H9 (cell line): Measurements from ENCODE around the gene INCENP. TPM values are rescaled to one million over a fixed set of nuclear protein-coding genes. Genes with fewer than 3 reads are reported as not detected.

Experiments used
- DNase-seq: peaks from one replicate; pipeline ENCODE4 v3.0.0-alpha.2; 2017
- H2AFZ ChIP-seq: one replicate; pipeline ENCODE4 v1.6.1; 2013; ENCODE audit warnings: mild to moderate bottlenecking, low read length, control low read depth, moderate library complexity
- H2AK5ac ChIP-seq: 2 replicates; pipeline ENCODE4 v1.6.1; 2013; ENCODE audit warnings: low read length, control low read depth, mixed read lengths; ENCODE audit not compliant: insufficient read length
- H2BK120ac ChIP-seq: one replicate; pipeline ENCODE4 v1.6.1; 2013; ENCODE audit warnings: low read depth, mild to moderate bottlenecking, low read length, control low read depth, inconsistent platforms; ENCODE audit not compliant: poor library complexity, severe bottlenecking
- H2BK12ac ChIP-seq: 2 replicates; pipeline ENCODE4 v1.6.1; 2013; ENCODE audit warnings: low read length, control low read depth, mixed read lengths, low read depth; ENCODE audit not compliant: insufficient read length
- H2BK15ac ChIP-seq: 2 replicates; pipeline ENCODE4 v1.6.1; 2013; ENCODE audit warnings: low read depth, low read length, control low read depth
- H2BK20ac ChIP-seq: one replicate; pipeline ENCODE4 v1.6.1; 2013; ENCODE audit warnings: low read depth, mild to moderate bottlenecking, low read length, control low read depth, inconsistent platforms; ENCODE audit not compliant: poor library complexity, severe bottlenecking
- H2BK5ac ChIP-seq: 2 replicates; pipeline ENCODE4 v1.6.1; 2013; ENCODE audit warnings: low read length, control low read depth, mixed read lengths; ENCODE audit not compliant: insufficient read length
- H3K14ac ChIP-seq: 2 replicates; pipeline ENCODE4 v1.6.1; 2013; ENCODE audit warnings: low read length, control low read depth; ENCODE audit not compliant: insufficient read depth
- H3K18ac ChIP-seq: 2 replicates; pipeline ENCODE4 v1.6.1; 2013; ENCODE audit warnings: low read depth, mild to moderate bottlenecking, mixed read lengths, low read length, control low read depth; ENCODE audit not compliant: insufficient read length
- H3K23ac ChIP-seq: 2 replicates; pipeline ENCODE4 v1.6.1; 2013; ENCODE audit warnings: low read length, control low read depth, mixed read lengths, low read depth; ENCODE audit not compliant: insufficient read length
- H3K23me2 ChIP-seq: 2 replicates; pipeline ENCODE4 v1.6.1; 2013; ENCODE audit warnings: low read depth, mild to moderate bottlenecking, mixed read lengths, low read length, control low read depth; ENCODE audit not compliant: insufficient read length, poor library complexity, severe bottlenecking
- H3K27ac ChIP-seq: 2 replicates; pipeline ENCODE4 v1.5.1; 2013; ENCODE audit warnings: low read length, control low read depth, mixed read lengths, low read depth; ENCODE audit not compliant: insufficient read length
- H3K27me3 ChIP-seq: 2 replicates; pipeline ENCODE4 v1.6.1; 2013; ENCODE audit warnings: low read length, control low read depth, inconsistent platforms; ENCODE audit not compliant: insufficient read depth
- H3K4ac ChIP-seq: 2 replicates; pipeline ENCODE4 v1.6.1; 2013; ENCODE audit warnings: low read depth, mild to moderate bottlenecking, control low read depth, inconsistent platforms, low read length, moderate library complexity
- H3K4me1 ChIP-seq: 2 replicates; pipeline ENCODE4 v1.6.1; 2013; ENCODE audit warnings: low read length, control low read depth, inconsistent platforms; ENCODE audit not compliant: insufficient read depth
- H3K4me2 ChIP-seq: 2 replicates; pipeline ENCODE4 v1.6.1; 2013; ENCODE audit warnings: low read length, control low read depth, mixed read lengths; ENCODE audit not compliant: insufficient read length, insufficient read depth
- H3K56ac ChIP-seq: 2 replicates; pipeline ENCODE4 v1.6.1; 2013; ENCODE audit warnings: low read depth, mild to moderate bottlenecking, mixed read lengths, low read length, control low read depth; ENCODE audit not compliant: insufficient read length
- H3K79me1 ChIP-seq: 2 replicates; pipeline ENCODE4 v1.6.1; 2013; ENCODE audit warnings: low read depth, mild to moderate bottlenecking, moderate library complexity, low read length, control low read depth, inconsistent platforms; ENCODE audit not compliant: insufficient read depth, poor library complexity, severe bottlenecking
- H3K79me2 ChIP-seq: 2 replicates; pipeline ENCODE4 v1.6.1; 2013; ENCODE audit warnings: low read length, control low read depth, inconsistent platforms; ENCODE audit not compliant: insufficient read depth
- H3K9ac ChIP-seq: 2 replicates; pipeline ENCODE4 v1.6.1; 2013; ENCODE audit warnings: low read length, control low read depth, mixed read lengths; ENCODE audit not compliant: insufficient read length; ENCODE audit errors: extremely low read depth
- H3K9me3 ChIP-seq: one replicate; pipeline ENCODE4 v1.6.1; 2013; ENCODE audit warnings: low read depth, low read length, inconsistent platforms; ENCODE audit not compliant: control insufficient read depth
- H3T11ph ChIP-seq: one replicate; pipeline ENCODE4 v1.6.1; 2013; ENCODE audit warnings: mild to moderate bottlenecking, low read length, control low read depth, inconsistent platforms
- H4K20me1 ChIP-seq: one replicate; pipeline ENCODE4 v1.6.1; 2013; ENCODE audit not compliant: control insufficient read depth, insufficient read length, insufficient read depth
- H4K5ac ChIP-seq: 2 replicates; pipeline ENCODE4 v1.6.1; 2013; ENCODE audit warnings: low read depth, mild to moderate bottlenecking, mixed read lengths, low read length, control low read depth; ENCODE audit not compliant: insufficient read length
- H4K8ac ChIP-seq: replicated peaks from 2 replicates; pipeline ENCODE4 v1.6.1; 2013; ENCODE audit warnings: low read length, control low read depth, mixed read lengths, low read depth; ENCODE audit not compliant: insufficient read length
- H4K91ac ChIP-seq: 2 replicates; pipeline ENCODE4 v1.6.1; 2013; ENCODE audit warnings: low read depth, mild to moderate bottlenecking, moderate library complexity, mixed read lengths, low read length, control low read depth; ENCODE audit not compliant: insufficient read length
- H3K27ac Mint-ChIP-seq, 3 experiments: 2 replicates in 2 of 3; 3 replicates in 1 of 3; pipeline ENCODE4 v1.8.0; 2020 to 2021; ENCODE audit warnings: mixed read lengths in 3 of 3, mild to moderate bottlenecking in 1 of 3, moderate library complexity in 1 of 3
- H3K27me3 Mint-ChIP-seq: 2 replicates; pipeline ENCODE4 v1.8.0; 2021; ENCODE audit warnings: low read depth, mild to moderate bottlenecking, moderate library complexity, mixed read lengths
- H3K36me3 Mint-ChIP-seq, 3 experiments: 2 replicates in 2 of 3; 3 replicates in 1 of 3; pipeline ENCODE4 v1.8.0; 2020 to 2021; ENCODE audit warnings: low read depth in 3 of 3, mixed read lengths in 3 of 3; ENCODE audit not compliant: insufficient read depth in 1 of 3
- H3K4me1 Mint-ChIP-seq, 2 experiments: 2 replicates each; pipeline ENCODE4 v1.8.0; 2020; ENCODE audit warnings: mixed read lengths in 2 of 2
- H3K4me3 Mint-ChIP-seq, 2 experiments: 2 replicates in 1 of 2; 3 replicates in 1 of 2; pipeline ENCODE4 v1.8.0; 2020 to 2021; ENCODE audit warnings: mild to moderate bottlenecking in 2 of 2, mixed read lengths in 2 of 2, moderate library complexity in 1 of 2
- H3K9me3 Mint-ChIP-seq, 2 experiments: 2 replicates in 1 of 2; 3 replicates in 1 of 2; pipeline ENCODE4 v1.8.0; 2020; ENCODE audit warnings: mild to moderate bottlenecking in 2 of 2, mixed read lengths in 2 of 2, moderate library complexity in 1 of 2
- CTCF ChIP-seq: fragments of 200-600 bp; sonication (generic); conservative IDR thresholded peaks from 3 replicates; pipeline ENCODE4 v1.8.0; 2021; ENCODE audit warnings: antibody characterized with exemption, mild to moderate bottlenecking
- WGBS: extraction: QIAGEN DNeasy Blood & Tissue Kit; methylation state at CpG from one replicate; pipeline ENCODE4 v1.1.7; 2013; ENCODE audit warnings: missing lambda C conversion rate, low lambda C conversion rate, mixed read lengths; ENCODE audit not compliant: insufficient read length; ENCODE audit errors: extremely low coverage; 5-methylcytosine and 5-hydroxymethylcytosine counted together
- total RNA-seq: library from RNA; stranded (reverse); gene quantifications from 2 replicates; pipeline ENCODE4 v1.2.1, GENCODE V29; 2021

Gene INCENP
- total RNA-seq, 1 experiment from 2014 or later = 99.9 TPM

GRCh38 chr11:62157603-62158002, 33.8 kb downstream of the INCENP start:
- H2BK12ac ChIP-seq = no peak overlapping the region
- TF ChIP-seq CTCF = no peak
- no peak overlapping the region for H3K23ac ChIP-seq
- no peak overlapping the region for H4K5ac ChIP-seq
- no peak overlapping the region for H3K56ac ChIP-seq
- no peak overlapping the region for H4K8ac ChIP-seq
- H3K18ac ChIP-seq = no peak overlapping the region
- no peak overlapping the region for H2AK5ac ChIP-seq
- no CpG with 5 or more reads among the region's 6 CpGs for WGBS
- H3K27ac ChIP-seq = no peak overlapping the region
- H4K91ac ChIP-seq = no peak overlapping the region
- H3K4ac ChIP-seq = no peak overlapping the region
- H3K79me2 ChIP-seq = no peaks in the 10 kb centered on the region
- no peaks in the 10 kb centered on the region for H3K9me3 ChIP-seq
- no peaks in the 10 kb centered on the region for H4K20me1 ChIP-seq
- no peak overlapping the region for H3K14ac ChIP-seq
- H3K4me2 ChIP-seq = no peak overlapping the region
- peaks cover 6 to 13% (median 9%) of the 10 kb centered on the region in 3 experiments; a peak in 6 of 7 replicates for H3K36me3 Mint-ChIP-seq
- no peaks in the 10 kb centered on the region for H3K4me1 ChIP-seq
- H3K4me1 Mint-ChIP-seq = 0 out of 4 replicates have a peak, but pooled peaks cover 0 to 2% of the 10 kb centered on the region in 2 experiments
- no peaks in the 10 kb centered on the region for H3K27me3 ChIP-seq
- H3K9me3 Mint-ChIP-seq = no peaks in the 10 kb centered on the region; a peak in 1 of 5 replicates
- H3K27me3 Mint-ChIP-seq = peaks cover 34% of the 10 kb centered on the region
- H2BK20ac ChIP-seq = no peak overlapping the region
- H3K23me2 ChIP-seq = no peaks in the 10 kb centered on the region
- no peaks in the 10 kb centered on the region for H3K79me1 ChIP-seq
- H3T11ph ChIP-seq = no peak overlapping the region
- no peak overlapping the region for H2AFZ ChIP-seq
- no peak for DNase-seq
- H2BK120ac ChIP-seq = no peak overlapping the region
- no peak overlapping the region for H3K9ac ChIP-seq
- H3K27ac Mint-ChIP-seq = no peak overlapping the region
- H3K4me3 Mint-ChIP-seq = no peak overlapping the region
- no peak overlapping the region for H2BK15ac ChIP-seq
- no peak overlapping the region for H2BK5ac ChIP-seq
